ENCODE measurements around the gene ENOX2.

ENOX2 gene

DNA sequence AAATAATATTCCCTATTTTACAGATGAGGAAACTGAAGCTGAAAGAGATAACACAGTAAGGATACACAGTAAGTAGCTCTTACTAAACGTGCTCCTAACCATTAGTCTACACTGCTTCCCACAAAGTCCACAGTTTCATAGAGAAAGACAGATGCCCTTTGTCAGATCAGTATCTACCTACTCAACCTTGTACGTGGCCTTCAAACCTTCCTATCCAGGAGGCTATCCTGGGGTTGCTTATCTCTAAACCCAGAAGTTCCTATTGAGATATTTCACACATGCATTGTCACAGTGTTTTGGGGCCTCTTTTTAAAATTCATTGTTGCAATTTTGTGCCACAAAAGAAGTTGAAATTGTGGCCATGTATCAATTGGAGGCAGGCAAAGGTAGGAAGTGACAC is 208.0 kb downstream of the ENOX2 start:
- no peak for DNase-seq

GRCh38 chrX:130691576-130691975 is 211.4 kb downstream of the ENOX2 start:
- no peak for DNase-seq

DNA sequence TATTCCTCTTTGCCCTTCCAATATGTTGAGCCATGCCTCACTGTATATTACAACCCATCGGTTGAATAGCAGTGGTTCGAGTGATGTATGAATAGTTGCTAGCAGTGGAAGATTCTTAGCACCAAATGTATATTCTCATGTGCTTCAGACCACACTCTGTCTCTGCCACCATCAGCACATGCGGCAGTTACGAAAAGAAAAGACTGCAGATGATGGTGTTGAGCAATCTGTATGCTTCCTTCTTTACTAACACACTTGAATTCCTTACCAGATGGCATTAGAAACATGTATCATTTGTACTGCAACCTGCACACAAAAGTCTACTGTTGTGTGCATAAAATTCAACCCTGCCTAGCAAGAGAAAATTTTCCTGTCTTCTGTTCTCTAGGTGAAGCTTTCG is 214.6 kb downstream of the ENOX2 start:
- DNase-seq: no peak

GRCh38 chrX:130682990-130683389 is 220.0 kb downstream of the ENOX2 start:
- no peak for DNase-seq

DNA sequence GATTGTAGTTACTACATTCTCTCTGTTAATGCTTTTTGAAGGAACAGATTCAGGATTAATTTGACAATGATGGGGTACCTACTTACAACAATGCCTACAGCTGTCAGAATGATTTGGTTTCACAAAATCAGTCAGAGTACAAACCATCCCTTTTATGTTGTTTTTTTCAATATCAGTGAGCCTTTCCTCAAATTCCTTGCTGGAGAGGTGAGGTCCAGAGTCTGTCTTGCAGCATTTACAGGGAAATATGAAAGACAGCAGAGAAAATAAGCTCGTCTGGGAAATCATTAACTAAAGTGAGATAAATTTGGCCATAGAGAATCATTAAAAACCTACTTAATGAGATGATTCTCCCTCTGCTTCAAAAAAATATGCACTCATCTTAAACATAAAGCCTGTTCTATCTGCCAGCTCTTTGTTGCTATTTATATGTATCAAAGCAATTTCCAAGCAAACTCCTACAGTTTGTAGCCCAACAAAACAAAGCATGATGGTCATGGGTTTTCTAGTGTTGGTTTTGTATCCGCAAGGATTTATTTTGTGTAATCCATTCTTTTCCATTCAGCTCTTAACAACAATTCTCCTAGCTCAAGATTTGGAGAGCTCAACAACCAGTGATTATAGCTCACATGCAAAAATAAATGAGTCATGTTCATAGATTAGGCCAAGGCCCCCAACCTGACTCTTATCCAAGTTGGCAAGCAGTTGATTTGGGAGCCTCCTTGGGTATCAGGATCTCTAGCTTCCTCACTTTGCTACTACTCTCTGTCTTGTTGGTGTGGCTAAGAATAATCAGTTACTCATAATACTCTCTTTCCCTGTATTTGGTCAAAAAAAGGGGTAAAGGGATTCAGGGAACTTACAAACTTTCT is 222.6 kb downstream of the ENOX2 start:
- no peak for DNase-seq

- DNase-seq: no peak
These were observed 226.1 kb downstream of the ENOX2 start for GRCh38 chrX:130676861-130677260.

- no peak for DNase-seq
These were observed 230.8 kb downstream of the ENOX2 start for GRCh38 chrX:130672214-130672613.

GRCh38 chrX:130669233-130669632 is 233.8 kb downstream of the ENOX2 start:
- DNase-seq: no peak

- no peak for DNase-seq
These were observed 237.7 kb downstream of the ENOX2 start for GRCh38 chrX:130665263-130665662.

DNA sequence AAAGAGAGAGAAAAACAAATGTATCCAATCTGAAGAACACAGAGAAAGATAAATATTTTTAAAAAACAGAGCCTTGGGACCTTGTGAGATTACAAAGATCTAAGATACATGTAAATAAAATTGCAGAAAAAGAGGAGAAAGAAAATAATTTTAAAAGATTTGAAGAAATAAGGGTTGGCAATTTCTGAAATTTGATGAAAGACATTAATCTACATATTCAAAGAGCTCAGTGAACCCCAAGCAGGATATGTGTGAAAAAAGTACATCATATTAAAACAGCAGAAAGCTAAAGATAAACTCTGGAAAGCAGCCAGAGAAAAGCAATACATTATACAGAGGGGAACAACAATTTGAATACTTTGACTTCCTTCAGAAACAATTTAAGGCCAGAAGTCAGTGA is 244.7 kb downstream of the ENOX2 start:
- DNase-seq: no peak

- DNase-seq: no peak
These were observed 248.5 kb downstream of the ENOX2 start for GRCh38 chrX:130654409-130654950.

- DNase-seq: no peak
These were observed 250.0 kb downstream of the ENOX2 start for GRCh38 chrX:130652824-130653578.

DNA sequence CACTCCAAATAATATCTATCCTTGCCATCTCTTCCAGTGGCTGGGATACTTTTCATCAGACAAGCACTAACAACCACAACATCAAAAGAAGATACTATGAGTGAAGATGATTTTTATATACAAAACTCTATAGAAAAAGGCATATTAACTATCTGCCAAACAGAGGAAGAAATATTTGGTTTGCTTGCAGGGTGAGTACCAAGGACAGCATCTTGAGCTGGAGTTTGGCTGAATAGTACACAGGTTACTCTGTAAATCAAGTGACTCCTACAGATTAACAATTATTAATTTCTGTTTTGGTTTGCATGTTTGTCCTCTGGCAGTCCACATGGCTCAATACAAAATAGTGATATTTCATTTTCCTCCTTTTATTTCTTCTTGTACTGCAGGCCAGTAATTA is 253.3 kb downstream of the ENOX2 start:
- DNase-seq: no peak

GRCh38 chrX:130647468-130647867 is 255.5 kb downstream of the ENOX2 start:
- no peak for DNase-seq

- no peak for DNase-seq
These were observed 256.9 kb downstream of the ENOX2 start for GRCh38 chrX:130645955-130646583.

- DNase-seq: no peak
These were observed 265.4 kb downstream of the ENOX2 start for GRCh38 chrX:130637591-130637990.

DNA sequence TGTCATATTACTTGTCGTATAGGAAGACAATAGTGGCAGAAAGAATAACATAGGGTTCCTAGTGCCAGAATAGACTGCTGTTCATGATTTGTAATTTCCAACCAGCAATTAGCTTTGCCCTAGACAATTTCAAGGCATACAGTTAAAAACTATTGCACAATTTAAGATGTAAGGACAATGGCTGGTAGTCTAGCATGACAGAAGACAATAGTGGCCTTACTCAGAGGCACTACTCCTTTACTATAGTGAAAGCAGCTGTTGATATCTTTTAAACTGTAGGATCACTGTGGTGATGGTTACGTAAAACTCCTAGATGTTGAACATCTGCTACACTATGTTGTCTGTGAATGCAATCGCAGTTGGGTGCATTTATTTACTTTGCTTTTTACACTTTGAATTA is 266.7 kb downstream of the ENOX2 start:
- DNase-seq: no peak

- no peak for DNase-seq
These were observed 272.0 kb downstream of the ENOX2 start for GRCh38 chrX:130631011-130631410.

- DNase-seq: no peak
These were observed 274.5 kb downstream of the ENOX2 start for GRCh38 chrX:130628516-130628915.

DNA sequence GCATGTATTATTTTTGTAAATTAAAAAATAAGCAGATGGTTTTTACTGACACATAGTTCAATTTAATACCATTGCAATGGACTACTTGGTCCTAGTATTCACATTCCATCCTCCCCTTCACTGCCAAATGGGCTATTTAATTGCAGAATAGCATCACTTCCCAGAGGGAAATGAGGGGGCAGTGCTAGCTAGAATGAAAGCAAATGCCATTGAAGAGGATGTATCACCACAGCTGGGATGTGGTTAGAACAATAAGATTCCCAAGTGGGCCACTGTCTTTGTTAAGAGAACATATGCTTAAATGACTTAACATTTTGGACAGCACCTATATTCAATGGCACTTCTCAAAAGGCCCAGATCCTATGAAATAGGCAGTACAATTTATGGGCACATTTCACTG is 276.5 kb downstream of the ENOX2 start:
- no peak for DNase-seq

DNA sequence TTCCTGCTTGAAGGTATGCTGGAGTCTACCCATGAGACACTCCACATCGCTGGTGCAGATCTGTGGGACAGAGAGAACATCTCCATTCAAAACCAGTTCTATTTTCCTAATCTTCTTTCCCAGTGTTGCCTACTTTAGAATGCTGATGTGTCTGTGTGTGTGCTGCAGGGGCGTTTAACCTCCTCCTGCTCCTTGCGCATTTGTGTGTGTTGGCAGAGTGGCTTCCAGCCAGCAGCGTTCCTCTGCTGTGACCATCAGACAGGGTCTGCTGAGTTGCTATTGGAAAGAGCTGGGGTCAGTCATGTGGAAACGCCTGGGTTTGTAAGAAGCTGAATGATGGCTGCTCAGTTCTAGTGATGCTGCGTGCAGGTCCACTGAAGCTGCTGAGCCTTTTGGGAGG is 277.6 kb downstream of the ENOX2 start:
- DNase-seq: no peak

DNA sequence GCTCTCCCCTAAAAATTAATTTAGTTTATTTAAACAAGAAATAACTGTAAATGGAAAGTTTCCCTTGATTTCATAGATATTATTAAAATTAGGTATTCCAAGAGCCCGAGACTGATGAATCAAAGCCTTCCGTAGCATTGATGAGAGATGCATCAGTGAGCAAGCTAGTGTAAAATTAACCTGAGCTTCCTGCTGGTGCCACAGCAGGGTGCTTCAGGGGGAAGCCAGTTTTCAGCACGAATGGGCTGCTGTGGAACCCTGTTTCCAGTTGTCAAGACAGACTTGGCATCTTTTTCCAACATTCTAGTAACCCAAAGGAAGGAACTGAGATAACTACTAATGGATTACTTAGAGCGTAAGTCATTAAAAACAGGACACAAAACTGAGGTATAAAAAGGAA is 279.5 kb downstream of the ENOX2 start:
- no peak for DNase-seq

DNA sequence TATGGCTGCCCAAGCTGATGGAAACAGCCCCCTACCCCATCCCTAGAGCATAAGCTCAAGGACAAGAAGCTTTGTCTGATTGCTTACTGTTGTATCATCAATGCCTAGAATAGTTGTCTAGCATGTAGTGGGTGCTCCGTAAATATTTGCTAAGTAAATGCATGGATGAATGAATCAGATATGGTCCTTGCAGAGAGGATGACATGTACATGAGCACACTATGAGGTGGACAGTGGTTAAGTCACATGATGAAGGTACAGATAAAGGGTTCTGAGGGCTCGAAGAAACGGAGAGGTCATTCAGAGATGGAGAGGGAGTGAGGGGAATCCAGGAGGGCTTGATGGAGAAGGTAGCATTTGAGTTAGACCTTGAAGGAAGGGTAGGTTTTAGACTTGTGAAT is 287.1 kb downstream of the ENOX2 start:
- no peak for DNase-seq

GRCh38 chrX:130607431-130607830 is 295.6 kb downstream of the ENOX2 start:
- DNase-seq: no peak
